Epithelial cell of esophagus (primary cell): ENCODE results near the gene GALNT7.

Source experiments
- DNase-seq: peaks from one replicate; pipeline ENCODE4 v3.0.0; 2010; ENCODE audit warnings: low read depth
- H3K4me3 ChIP-seq: 2 replicates; pipeline ENCODE4 v1.5.1; 2011; ENCODE audit warnings: mild to moderate bottlenecking, low read length, control low read depth
- TF ChIP-seq, protein P1 (sequence below): IDR thresholded peaks from 2 replicates; pipeline ENCODE4 v1.5.1; 2011; ENCODE audit warnings: low read depth, mild to moderate bottlenecking, low read length, control low read depth, inconsistent platforms; ENCODE audit not compliant: insufficient read depth; ENCODE audit errors: missing control alignments

Gene GALNT7

DNA sequence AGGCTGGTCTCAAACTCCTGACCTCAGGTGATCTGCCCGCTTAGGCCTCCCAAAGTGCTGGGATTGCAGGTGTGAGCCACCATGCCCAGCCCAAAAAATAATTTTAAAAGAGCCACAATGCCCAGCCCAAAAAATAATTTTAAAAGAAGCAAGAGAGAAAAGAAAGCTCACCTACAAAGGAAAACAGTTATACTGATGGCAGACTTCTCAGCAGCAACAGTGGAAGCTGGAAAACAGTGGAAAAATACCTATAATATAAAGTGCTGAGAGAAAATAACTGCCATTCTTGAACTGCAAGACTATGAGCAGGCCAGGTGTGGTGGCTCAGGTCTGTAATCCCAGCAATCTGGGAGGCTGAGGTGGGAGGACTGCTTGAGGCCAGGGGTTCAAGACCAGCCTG is 178.9 kb downstream of the GALNT7 start:
- no peak for DNase-seq
- TF ChIP-seq, protein P1, sequence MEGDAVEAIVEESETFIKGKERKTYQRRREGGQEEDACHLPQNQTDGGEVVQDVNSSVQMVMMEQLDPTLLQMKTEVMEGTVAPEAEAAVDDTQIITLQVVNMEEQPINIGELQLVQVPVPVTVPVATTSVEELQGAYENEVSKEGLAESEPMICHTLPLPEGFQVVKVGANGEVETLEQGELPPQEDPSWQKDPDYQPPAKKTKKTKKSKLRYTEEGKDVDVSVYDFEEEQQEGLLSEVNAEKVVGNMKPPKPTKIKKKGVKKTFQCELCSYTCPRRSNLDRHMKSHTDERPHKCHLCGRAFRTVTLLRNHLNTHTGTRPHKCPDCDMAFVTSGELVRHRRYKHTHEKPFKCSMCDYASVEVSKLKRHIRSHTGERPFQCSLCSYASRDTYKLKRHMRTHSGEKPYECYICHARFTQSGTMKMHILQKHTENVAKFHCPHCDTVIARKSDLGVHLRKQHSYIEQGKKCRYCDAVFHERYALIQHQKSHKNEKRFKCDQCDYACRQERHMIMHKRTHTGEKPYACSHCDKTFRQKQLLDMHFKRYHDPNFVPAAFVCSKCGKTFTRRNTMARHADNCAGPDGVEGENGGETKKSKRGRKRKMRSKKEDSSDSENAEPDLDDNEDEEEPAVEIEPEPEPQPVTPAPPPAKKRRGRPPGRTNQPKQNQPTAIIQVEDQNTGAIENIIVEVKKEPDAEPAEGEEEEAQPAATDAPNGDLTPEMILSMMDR: no peak
- no peak overlapping the region for H3K4me3 ChIP-seq

DNA sequence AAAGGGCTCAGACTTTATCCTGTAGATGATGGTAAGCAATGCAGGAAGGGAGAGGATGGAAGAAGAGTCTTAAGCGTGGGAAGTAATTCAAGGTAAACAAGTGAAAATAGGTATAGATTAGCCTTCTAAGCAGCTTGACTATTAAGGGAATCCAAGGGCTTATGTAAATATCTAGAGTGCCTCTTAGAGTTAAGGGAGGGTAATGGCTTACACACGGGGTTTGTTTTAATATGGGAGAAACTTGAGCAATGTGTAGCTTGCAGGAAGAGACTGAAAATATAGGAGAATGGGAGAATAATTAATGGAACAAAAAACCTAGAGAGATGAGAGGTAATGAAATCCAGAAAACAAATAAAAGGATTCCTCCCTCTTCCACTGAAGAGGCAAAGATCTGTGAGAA is 189.3 kb downstream of the GALNT7 start:
- TF ChIP-seq, protein P1: no peak
- no peak overlapping the region for H3K4me3 ChIP-seq
- no peak for DNase-seq

DNA sequence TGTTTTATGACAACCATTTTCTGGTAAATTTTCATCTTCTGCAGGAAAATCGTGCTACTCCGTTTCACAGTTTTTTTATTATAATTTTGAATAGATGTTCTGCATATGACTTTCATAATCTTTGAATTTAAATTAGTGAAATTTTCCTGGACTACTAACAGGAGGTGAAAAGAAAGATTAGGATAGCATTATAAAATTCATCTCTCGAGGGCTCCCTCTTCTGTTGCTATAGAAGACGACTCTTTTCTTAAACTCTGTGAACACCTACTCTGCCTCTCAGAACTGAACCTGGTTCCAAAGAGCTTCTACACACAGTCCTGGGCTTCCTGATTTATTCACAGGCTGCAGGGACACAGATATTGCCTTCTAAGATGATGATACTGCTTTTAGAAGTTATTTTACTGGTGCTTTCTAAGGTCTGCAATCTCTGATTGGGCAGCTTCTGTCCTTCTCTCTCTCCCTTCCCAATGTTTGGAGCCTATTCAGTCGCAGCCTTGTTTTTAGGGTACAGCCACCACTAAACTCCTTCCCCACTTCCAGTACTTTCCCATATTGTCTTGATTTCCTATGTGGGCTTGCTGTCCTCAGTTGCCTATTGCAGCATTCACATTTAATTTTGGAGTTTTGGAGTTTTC is 192.1 kb downstream of the GALNT7 start:
- no peak overlapping the region for H3K4me3 ChIP-seq
- peak; percentile 7 for DNase-seq
- TF ChIP-seq, protein P1: peak; percentile 41

GRCh38 chr4:173362666-173363065 is 194.1 kb downstream of the GALNT7 start:
- TF ChIP-seq, protein P1: no peak
- no peak for DNase-seq
- no peak overlapping the region for H3K4me3 ChIP-seq

DNA sequence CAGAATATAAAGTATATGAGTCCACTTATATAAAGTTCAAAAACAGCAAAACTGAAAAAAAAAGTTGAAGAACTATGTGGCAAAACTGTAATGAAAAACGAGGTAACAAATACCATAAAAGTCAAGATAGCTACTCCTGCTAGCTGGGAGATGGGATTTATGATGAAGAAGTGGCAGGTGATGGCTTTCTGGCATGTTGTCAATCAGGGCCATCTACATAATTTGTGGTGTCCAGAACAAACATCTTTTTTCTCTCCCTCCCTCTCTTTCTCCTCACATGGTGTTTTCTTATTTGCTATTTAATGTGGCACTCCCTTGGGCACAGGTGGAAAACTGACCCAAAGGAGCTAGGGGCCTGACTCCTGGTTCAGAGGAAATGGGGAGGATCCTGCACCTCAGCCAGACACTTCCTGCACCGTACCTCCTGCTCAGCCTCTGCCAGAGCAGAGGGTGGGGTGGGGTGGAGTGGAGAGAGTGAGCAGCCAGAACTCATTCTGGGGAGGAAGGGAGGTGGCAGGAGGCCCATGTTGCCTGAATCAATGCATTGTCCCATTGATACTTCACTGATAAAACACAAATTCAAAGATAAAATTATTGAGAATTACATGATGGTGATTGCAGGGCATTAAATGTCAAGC is 196.9 kb downstream of the GALNT7 start:
- no peak for DNase-seq
- TF ChIP-seq, protein P1: no peak
- no peak overlapping the region for H3K4me3 ChIP-seq

- DNase-seq: peak; percentile 49
- TF ChIP-seq, protein P1: no peak
- no peak overlapping the region for H3K4me3 ChIP-seq
Measured at GRCh38 chr4:173367285-173367684, 198.7 kb downstream of the GALNT7 start.

GRCh38 chr4:173367946-173368345 is 199.3 kb downstream of the GALNT7 start:
- TF ChIP-seq, protein P1: no peak
- H3K4me3 ChIP-seq: no peak overlapping the region
- DNase-seq: peak; percentile 55
